OCI-LY7 (cell line): Measurements from ENCODE around the gene BCAS4. TPM values are rescaled to one million over a fixed set of nuclear protein-coding genes. Genes with fewer than 3 reads are reported as not detected.

Source experiments
- BruUV-seq: library from RNA; stranded (reverse); fragments of 400-500 nt; replicated peaks from 2 replicates; lab custom pipeline; 2021; lab: Mats Ljungman, UMichigan
- CTCF ChIA-PET: fragments of 300-600 bp; sonication (Branson Sonifier 250); formaldehyde crosslinking; loops from one replicate; lab custom pipeline; 2022; ENCODE audit warnings: antibody characterized with exemption; ENCODE audit not compliant: unreplicated experiment; lab: Charles Lee
- POLR2A ChIA-PET: fragments of 300-600 bp; sonication (Branson Sonifier 250); formaldehyde crosslinking; loops from one replicate; lab custom pipeline; 2022; ENCODE audit warnings: antibody characterized with exemption; lab: Charles Lee
- DNase-seq: peaks from one replicate; pipeline ENCODE4 v3.0.0-alpha.2; 2015; ENCODE audit warnings: low spot score
- H2AFZ ChIP-seq: fragments of 200-600 bp; sonication (generic), shearing (Covaris generic); 2 replicates; pipeline ENCODE4 v1.6.1; 2014; ENCODE audit warnings: mild to moderate bottlenecking, antibody characterized with exemption, low read length, moderate library complexity
- H3K27ac ChIP-seq: fragments of 200-600 bp; sonication (generic); 2 replicates; pipeline ENCODE4 v1.5.1; 2014; ENCODE audit warnings: mixed run types, low read depth, mild to moderate bottlenecking, moderate library complexity, low read length, inconsistent platforms; ENCODE audit not compliant: poor library complexity, severe bottlenecking
- H3K36me3 ChIP-seq: fragments of 200-600 bp; sonication (generic); 2 replicates; pipeline ENCODE4 v1.6.1; 2014; ENCODE audit warnings: mild to moderate bottlenecking, antibody characterized with exemption, low read length, moderate library complexity, mixed read lengths; ENCODE audit not compliant: insufficient read depth
- H3K4me1 ChIP-seq: fragments of 200-600 bp; sonication (generic); 2 replicates; pipeline ENCODE4 v1.5.1; 2014; ENCODE audit warnings: mild to moderate bottlenecking, low read length; ENCODE audit not compliant: insufficient read depth, poor library complexity, severe bottlenecking
- H3K4me2 ChIP-seq: fragments of 200-600 bp; sonication (generic); 2 replicates; pipeline ENCODE4 v1.6.1; 2014; ENCODE audit warnings: mild to moderate bottlenecking, low read length
- H3K4me3 ChIP-seq: fragments of 200-600 bp; sonication (generic); 2 replicates; pipeline ENCODE4 v1.5.1; 2014; ENCODE audit warnings: mild to moderate bottlenecking, low read depth, low read length; ENCODE audit not compliant: poor library complexity, severe bottlenecking
- H3K79me2 ChIP-seq: fragments of 200-600 bp; sonication (generic); 2 replicates; pipeline ENCODE4 v1.6.1; 2016; ENCODE audit warnings: low read depth, mild to moderate bottlenecking, low read length, moderate library complexity, mixed read lengths; ENCODE audit not compliant: insufficient read depth
- H3K9me2 ChIP-seq: fragments of 200-600 bp; sonication (generic); 2 replicates; pipeline ENCODE4 v1.6.1; 2016; ENCODE audit warnings: mild to moderate bottlenecking, low read length, mixed read lengths; ENCODE audit not compliant: insufficient read depth
- H3K9me3 ChIP-seq: fragments of 200-600 bp; sonication (generic); 2 replicates; pipeline ENCODE4 v1.6.1; 2014; ENCODE audit warnings: mild to moderate bottlenecking, mixed run types, low read length, mixed read lengths
- H4K20me1 ChIP-seq: fragments of 200-600 bp; sonication (generic); 2 replicates; pipeline ENCODE4 v1.6.1; 2014; ENCODE audit warnings: mild to moderate bottlenecking, antibody characterized with exemption, low read length, moderate library complexity, mixed read lengths; ENCODE audit not compliant: insufficient read depth
- EZH2phosphoT487 ChIP-seq: fragments of 200-600 bp; sonication (generic); IDR thresholded peaks from 2 replicates; pipeline ENCODE4 v1.6.1; 2018; ENCODE audit warnings: low read depth, borderline replicate concordance, mild to moderate bottlenecking, mixed run types, antibody characterized with exemption, low read length, moderate library complexity, mixed read lengths
- intact Hi-C: fragments of 100-400 bp; cut with micrococcal nuclease; formaldehyde crosslinking; loops from one replicate; pipeline ENCODE4 v1.10.0; 2022; ENCODE audit not compliant: unreplicated experiment
- total RNA-seq, 2 experiments: library from RNA; depleted of rRNA in 1 of 2; stranded (reverse); fragments of >200 nt in 1 of 2; shearing (Covaris generic) in 1 of 2; gene quantifications; 2 replicates each; pipeline ENCODE4 v1.2.3, GENCODE V29; 2014 to 2022
- TF ChIP-seq, protein P1 (sequence below): fragments of 200-600 bp; sonication (generic); conservative IDR thresholded peaks from 2 replicates; pipeline ENCODE4 v1.5.1; 2014; ENCODE audit warnings: mild to moderate bottlenecking, antibody characterized with exemption, low read length, moderate library complexity, mixed read lengths

Gene BCAS4
- total RNA-seq, 2 experiments from 2014 or later = 173 to 181 TPM

GRCh38 chr20:50772420-50773185 is 22.3 kb upstream of the BCAS4 start:
- H4K20me1 ChIP-seq = no peaks in the 10 kb centered on the region
- no peak for TF ChIP-seq EZH2phosphoT487
- TF ChIP-seq, protein P1, sequence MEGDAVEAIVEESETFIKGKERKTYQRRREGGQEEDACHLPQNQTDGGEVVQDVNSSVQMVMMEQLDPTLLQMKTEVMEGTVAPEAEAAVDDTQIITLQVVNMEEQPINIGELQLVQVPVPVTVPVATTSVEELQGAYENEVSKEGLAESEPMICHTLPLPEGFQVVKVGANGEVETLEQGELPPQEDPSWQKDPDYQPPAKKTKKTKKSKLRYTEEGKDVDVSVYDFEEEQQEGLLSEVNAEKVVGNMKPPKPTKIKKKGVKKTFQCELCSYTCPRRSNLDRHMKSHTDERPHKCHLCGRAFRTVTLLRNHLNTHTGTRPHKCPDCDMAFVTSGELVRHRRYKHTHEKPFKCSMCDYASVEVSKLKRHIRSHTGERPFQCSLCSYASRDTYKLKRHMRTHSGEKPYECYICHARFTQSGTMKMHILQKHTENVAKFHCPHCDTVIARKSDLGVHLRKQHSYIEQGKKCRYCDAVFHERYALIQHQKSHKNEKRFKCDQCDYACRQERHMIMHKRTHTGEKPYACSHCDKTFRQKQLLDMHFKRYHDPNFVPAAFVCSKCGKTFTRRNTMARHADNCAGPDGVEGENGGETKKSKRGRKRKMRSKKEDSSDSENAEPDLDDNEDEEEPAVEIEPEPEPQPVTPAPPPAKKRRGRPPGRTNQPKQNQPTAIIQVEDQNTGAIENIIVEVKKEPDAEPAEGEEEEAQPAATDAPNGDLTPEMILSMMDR = no peak
- no TSS peak for BruUV-seq
- H3K4me2 ChIP-seq = no peak overlapping the region
- no peaks in the 10 kb centered on the region for H3K36me3 ChIP-seq
- no peaks in the 10 kb centered on the region for H3K9me2 ChIP-seq
- H2AFZ ChIP-seq = no peak overlapping the region
- no peaks in the 10 kb centered on the region for H3K9me3 ChIP-seq
- intact Hi-C loops = no loop called here
- ChIA-PET POLR2A (interaction anchor here (1.0 to 1.6 kb wide), 3 partner anchors 10 to 36 kb away, joined by 3 to 5 read pairs (median 3); no protein-coding TSS in a partner anchor), CTCF (no interaction called here)
- no peaks in the 10 kb centered on the region for H3K79me2 ChIP-seq
- no peak overlapping the region for H3K27ac ChIP-seq
- no peaks in the 10 kb centered on the region for H3K4me1 ChIP-seq
- DNase-seq = no peak
- no peak overlapping the region for H3K4me3 ChIP-seq

GRCh38 chr20:50774515-50774914 is 20.3 kb upstream of the BCAS4 start:
- Histone ChIP-seq H3K36me3 (no peaks in the 10 kb centered on the region), H3K4me1 (no peaks in the 10 kb centered on the region), H3K9me2 (no peaks in the 10 kb centered on the region), H3K9me3 (no peaks in the 10 kb centered on the region), H3K79me2 (no peaks in the 10 kb centered on the region), H4K20me1 (no peaks in the 10 kb centered on the region), H2AFZ (no peak overlapping the region), H3K27ac (no peak overlapping the region), H3K4me2 (no peak overlapping the region), H3K4me3 (no peak overlapping the region)
- ChIA-PET POLR2A (interaction anchor here (0.7 kb wide), 2 partner anchors 114 to 948 kb away, joined by 4 to 6 read pairs; no protein-coding TSS in a partner anchor), CTCF (no interaction called here)
- DNase-seq = no peak
- intact Hi-C loops = no loop called here
- TF ChIP-seq, protein P1 = no peak
- no peak for TF ChIP-seq EZH2phosphoT487
- BruUV-seq = no TSS peak
